GM10248 (cell line): ENCODE measurements around the gene USP10.

Source experiments
- CTCF ChIA-PET: fragments of 300-600 bp; sonication (Branson Sonifier 250); formaldehyde crosslinking; extraction: SDS; loops from one replicate; lab custom pipeline; 2021; ENCODE audit warnings: antibody characterized with exemption; lab: Yijun Ruan, JAX
- POLR2A ChIA-PET: fragments of 350-650 bp; sonication (Branson Sonifier 250); formaldehyde crosslinking; extraction: SDS; loops from one replicate; lab custom pipeline; 2020; ENCODE audit warnings: antibody characterized with exemption; lab: Yijun Ruan, JAX
- DNase-seq: peaks from one replicate; pipeline ENCODE4 v3.0.0; 2012; ENCODE audit errors: extremely low spot score
- TF ChIP-seq, protein P1 (sequence below): IDR thresholded peaks from 2 replicates; pipeline ENCODE4 v1.5.1; 2012; ENCODE audit warnings: mild to moderate bottlenecking, low read depth; ENCODE audit errors: extremely low read depth, missing control alignments, control extremely low read depth

USP10 gene

DNA sequence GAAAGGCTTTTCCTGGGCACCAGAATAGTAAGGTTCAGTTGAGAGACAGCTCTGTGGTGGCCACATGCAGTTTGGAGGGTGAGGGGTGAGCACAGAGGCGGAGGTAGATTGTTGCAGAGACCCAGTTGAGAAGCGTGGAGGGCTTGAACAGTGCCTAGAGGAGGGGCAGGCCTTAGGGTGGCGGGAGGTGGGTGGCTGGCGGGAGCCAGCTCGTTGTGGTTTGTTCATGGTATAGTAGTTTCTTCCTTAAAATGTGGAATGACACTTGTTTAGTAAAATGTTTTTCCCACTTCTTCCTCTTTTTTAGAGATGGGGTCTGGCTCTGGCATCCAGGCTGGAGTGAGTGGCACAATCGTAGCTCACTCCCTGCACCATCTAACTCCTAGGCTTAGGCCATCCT is 14.2 kb downstream of the USP10 start:
- ChIA-PET POLR2A (no interaction called here), CTCF (interaction anchor here (2.2 to 10.2 kb wide), 4 partner anchors 11 to 42 kb away, joined by 7 to 121 read pairs (median 16); no protein-coding TSS in a partner anchor)
- DNase-seq = no peak
- TF ChIP-seq, protein P1, sequence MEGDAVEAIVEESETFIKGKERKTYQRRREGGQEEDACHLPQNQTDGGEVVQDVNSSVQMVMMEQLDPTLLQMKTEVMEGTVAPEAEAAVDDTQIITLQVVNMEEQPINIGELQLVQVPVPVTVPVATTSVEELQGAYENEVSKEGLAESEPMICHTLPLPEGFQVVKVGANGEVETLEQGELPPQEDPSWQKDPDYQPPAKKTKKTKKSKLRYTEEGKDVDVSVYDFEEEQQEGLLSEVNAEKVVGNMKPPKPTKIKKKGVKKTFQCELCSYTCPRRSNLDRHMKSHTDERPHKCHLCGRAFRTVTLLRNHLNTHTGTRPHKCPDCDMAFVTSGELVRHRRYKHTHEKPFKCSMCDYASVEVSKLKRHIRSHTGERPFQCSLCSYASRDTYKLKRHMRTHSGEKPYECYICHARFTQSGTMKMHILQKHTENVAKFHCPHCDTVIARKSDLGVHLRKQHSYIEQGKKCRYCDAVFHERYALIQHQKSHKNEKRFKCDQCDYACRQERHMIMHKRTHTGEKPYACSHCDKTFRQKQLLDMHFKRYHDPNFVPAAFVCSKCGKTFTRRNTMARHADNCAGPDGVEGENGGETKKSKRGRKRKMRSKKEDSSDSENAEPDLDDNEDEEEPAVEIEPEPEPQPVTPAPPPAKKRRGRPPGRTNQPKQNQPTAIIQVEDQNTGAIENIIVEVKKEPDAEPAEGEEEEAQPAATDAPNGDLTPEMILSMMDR = no peak

DNA sequence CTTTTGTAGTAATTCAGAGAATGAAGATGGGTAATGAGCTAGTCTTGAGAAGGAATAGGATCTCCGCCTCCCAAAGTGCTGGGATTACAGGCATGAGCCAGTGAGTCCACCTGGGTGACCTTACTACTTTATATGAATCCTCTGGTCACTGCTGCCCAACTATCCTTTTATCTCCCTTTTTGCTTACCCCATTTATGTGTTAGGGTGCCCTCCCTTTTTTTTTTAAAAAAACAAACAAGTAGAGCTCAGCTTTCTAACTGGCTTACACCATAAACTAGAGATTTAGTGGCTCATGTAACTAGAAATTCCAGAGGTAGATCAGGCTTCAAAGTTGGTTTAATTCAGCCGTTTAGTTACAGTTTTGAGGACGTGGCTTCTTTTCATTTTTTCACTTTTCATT is 15.6 kb downstream of the USP10 start:
- TF ChIP-seq, protein P1 = no peak
- ChIA-PET POLR2A (no interaction called here), CTCF (interaction anchor here (1.2 to 10.2 kb wide), 4 partner anchors 10 to 43 kb away, joined by 3 to 121 read pairs (median 16); no protein-coding TSS in a partner anchor)
- DNase-seq = no peak

DNA sequence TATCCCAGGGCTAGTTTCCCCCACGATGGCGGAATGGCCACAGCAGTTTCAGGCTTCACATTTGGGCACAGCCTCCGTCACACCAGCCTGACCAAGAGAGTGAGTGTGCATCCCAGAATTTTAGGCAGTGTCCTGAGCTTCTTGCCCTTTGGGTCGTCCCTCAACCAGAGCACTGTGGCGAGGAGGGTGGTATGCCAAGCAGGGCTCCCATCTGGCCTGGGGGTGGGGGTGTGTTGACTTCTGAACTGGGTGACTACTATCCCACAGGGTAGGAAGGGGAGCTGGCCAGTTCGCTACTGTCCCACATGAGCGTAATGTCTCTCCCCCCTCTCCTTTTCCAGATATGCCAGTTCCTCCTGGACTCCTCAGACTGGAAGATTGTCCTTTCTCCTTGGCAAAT is 16.1 kb downstream of the USP10 start:
- DNase-seq = no peak
- ChIA-PET CTCF (interaction anchor here (2.0 to 10.2 kb wide), 3 partner anchors 9 to 44 kb away, joined by 7 to 121 read pairs (median 24); no protein-coding TSS in a partner anchor), POLR2A (no interaction called here)
- TF ChIP-seq, protein P1 = no peak

DNA sequence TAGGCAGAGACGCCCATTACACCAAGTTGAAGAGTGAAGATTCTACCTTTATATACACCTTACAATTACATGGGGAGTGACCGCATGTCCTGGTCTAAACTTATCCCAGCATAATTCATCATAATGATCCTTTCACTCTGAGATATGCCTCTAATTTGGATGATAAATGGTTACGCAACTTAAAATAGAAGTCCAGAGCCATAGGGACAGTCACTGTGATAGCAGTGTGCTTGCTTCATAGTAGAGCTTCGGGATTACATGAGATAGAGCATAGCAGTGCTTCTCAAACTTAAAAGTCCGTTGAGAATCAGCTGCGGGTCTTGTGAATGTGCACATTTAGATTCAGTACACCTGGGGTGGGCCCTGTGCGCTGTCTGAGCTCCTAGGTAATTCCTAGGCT is 16.9 kb downstream of the USP10 start:
- TF ChIP-seq, protein P1 = no peak
- CTCF ChIA-PET = interaction anchor here (1.0 to 12.1 kb wide), 5 partner anchors 8 to 94 kb away, joined by 3 to 202 read pairs (median 7); no protein-coding TSS in a partner anchor
- no peak for DNase-seq
- POLR2A ChIA-PET = no interaction called here

DNA sequence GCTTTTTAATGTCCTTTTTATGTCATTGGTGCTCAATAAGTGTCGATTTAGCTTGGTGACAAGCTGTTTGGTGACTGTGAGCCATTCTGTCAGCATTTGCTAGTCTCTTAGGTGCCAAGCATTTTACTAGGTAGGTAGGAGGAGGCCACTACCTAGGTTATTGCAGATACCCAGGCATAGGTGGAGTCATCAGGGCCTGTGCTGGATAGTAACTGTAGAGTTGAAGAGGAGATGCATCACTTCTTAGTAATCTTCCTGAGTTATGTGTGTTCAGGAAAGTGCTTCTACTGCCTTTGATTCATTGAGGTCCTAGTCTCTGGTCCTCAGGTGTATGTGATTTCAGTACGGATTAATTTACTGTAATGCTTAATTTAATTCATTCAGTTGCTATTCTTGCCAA is 17.7 kb downstream of the USP10 start:
- ChIA-PET POLR2A (no interaction called here), CTCF (interaction anchor here (1.0 to 12.1 kb wide), 4 partner anchors 8 to 95 kb away, joined by 3 to 202 read pairs (median 63); no protein-coding TSS in a partner anchor)
- TF ChIP-seq, protein P1 = no peak
- no peak for DNase-seq

DNA sequence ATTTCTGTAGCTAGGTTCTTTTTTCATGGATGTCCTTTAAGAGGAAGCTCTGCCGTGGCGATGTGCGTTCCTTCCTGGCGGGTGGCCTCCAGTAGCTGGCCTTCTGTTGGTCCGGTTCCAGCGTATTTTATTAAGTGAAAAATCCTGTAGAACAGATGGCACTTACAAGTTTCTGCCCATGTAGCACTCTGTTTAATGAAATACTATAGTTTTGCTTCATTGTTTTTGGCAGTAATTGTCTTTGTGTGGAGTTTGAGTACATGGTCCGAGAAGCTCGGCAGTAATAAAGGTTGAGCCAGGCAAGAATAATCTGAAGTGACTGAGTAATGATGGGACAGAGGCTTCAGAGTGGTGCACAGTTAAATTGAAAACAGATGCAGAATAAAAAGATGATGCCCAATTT is 20.4 kb downstream of the USP10 start:
- ChIA-PET POLR2A (no interaction called here), CTCF (interaction anchor here (1.0 to 12.1 kb wide), 8 partner anchors 9 to 214 kb away, joined by 3 to 202 read pairs (median 4); no protein-coding TSS in a partner anchor)
- DNase-seq = no peak
- TF ChIP-seq, protein P1 = no peak
